ENCODE measurements around the gene DSCAML1. TPM values are rescaled to one million over a fixed set of nuclear protein-coding genes. Genes with fewer than 3 reads are reported as not detected.
A peak's percentile ranks its signal among the peaks of the same experiment; 100 is the strongest.

DSCAML1 gene
- total RNA-seq, 6 donors from 2014 or later: 0.30 to 3.1 (median 1.3) TPM

DNA sequence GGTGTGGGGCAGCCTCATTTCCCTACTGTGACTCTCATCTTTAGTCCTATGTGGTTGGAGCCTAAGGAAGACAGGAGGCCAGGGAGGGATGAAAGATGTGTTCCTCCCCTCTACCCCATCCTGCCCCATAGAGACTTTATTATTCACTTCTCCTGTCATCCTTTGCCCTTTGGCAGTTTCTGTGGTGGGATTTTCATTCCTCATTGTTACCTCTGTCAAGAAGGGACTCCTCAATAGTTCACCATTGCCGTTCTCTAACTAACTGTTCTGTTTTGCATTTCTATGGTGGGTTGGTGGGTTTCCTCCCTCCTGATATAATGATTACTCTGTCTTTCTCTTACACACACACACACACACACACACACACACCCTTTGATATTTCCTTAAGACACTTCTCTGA lies 202.3 kb downstream of the DSCAML1 start:
- Histone ChIP-seq H3K27me3 (no peaks in the 10 kb centered on the region), H3K4me3 (no peak overlapping the region), H3K27ac (no peak overlapping the region), H3K36me3 (no peaks in the 10 kb centered on the region), H3K9me3 (no peaks in the 10 kb centered on the region), H3K4me1 (no peaks in the 10 kb centered on the region)
- DNase-seq (no peak), ATAC-seq (ENCODE audit: low FRiP score in 2 of 2) (no peak)
- TF ChIP-seq POLR2AphosphoS5 (IDR thresholded peaks at IDR 0.05) (no peak), CTCF (IDR thresholded peaks at IDR 0.05) (no peak), EP300 (IDR thresholded peaks at IDR 0.05) (no peak)
- 52 to 58% methylated on average over 1 of the region's 1 CpG for WGBS, 2 donors

GRCh38 chr11:117593065-117593464 lies 204.0 kb downstream of the DSCAML1 start:
- TF ChIP-seq EP300 (IDR thresholded peaks at IDR 0.05) (no peak), CTCF (IDR thresholded peaks at IDR 0.05) (no peak), POLR2AphosphoS5 (IDR thresholded peaks at IDR 0.05) (no peak), POLR2A (IDR thresholded peaks at IDR 0.05) (no peak)
- no peaks in the 10 kb centered on the region for H3K27me3 ChIP-seq
- ATAC-seq (ENCODE audit: low FRiP score in 2 of 2) (no peak), DNase-seq (peak in 1 of 2 donors; percentile 56)
- no peak overlapping the region for H3K4me3 ChIP-seq
- WGBS, 2 donors: 75 to 88% methylated on average over 8 to 10 of the region's 10 CpGs
- no peaks in the 10 kb centered on the region for H3K4me1 ChIP-seq
- no peaks in the 10 kb centered on the region for H3K36me3 ChIP-seq
- H3K9me3 ChIP-seq: no peaks in the 10 kb centered on the region
- no peak overlapping the region for H3K27ac ChIP-seq

GRCh38 chr11:117591316-117592039 lies 205.5 kb downstream of the DSCAML1 start:
- ATAC-seq (ENCODE audit: low FRiP score in 2 of 2): no peak
- H3K27ac ChIP-seq: no peak overlapping the region
- no peaks in the 10 kb centered on the region for H3K4me1 ChIP-seq
- DNase-seq: no peak
- no peaks in the 10 kb centered on the region for H3K36me3 ChIP-seq
- no peak for TF ChIP-seq CTCF (IDR thresholded peaks at IDR 0.05)
- TF ChIP-seq POLR2A (IDR thresholded peaks at IDR 0.05): no peak
- no peak for TF ChIP-seq POLR2AphosphoS5 (IDR thresholded peaks at IDR 0.05)
- no peak for TF ChIP-seq EP300 (IDR thresholded peaks at IDR 0.05)
- H3K9me3 ChIP-seq: no peaks in the 10 kb centered on the region
- WGBS, 2 donors: 78 to 82% methylated on average over 16 of the region's 16 CpGs
- H3K27me3 ChIP-seq: no peaks in the 10 kb centered on the region
- no peak overlapping the region for H3K4me3 ChIP-seq

DNA sequence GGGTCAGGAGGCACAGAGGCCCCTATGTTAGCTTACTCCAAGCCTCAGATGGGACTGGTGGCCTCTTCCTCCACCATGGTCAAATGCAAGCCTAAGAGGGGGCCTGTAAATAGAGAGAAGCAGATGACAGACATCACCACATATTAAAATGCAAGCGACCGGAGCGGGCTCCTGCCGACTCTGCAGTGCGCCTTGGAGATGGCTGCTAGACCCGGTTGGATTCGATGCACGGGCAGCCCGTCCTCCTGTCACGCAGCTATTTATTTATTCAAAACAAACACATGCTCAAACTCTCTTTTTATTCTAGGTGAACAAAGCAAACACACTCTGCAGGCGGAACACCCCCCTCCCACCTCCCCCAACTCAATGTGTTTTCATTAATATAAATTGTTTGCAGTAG lies 208.0 kb downstream of the DSCAML1 start:
- Histone ChIP-seq H3K4me1 (no peaks in the 10 kb centered on the region), H3K27ac (no peak overlapping the region), H3K36me3 (no peaks in the 10 kb centered on the region), H3K4me3 (no peak overlapping the region), H3K27me3 (no peaks in the 10 kb centered on the region), H3K9me3 (no peaks in the 10 kb centered on the region)
- ATAC-seq (ENCODE audit: low FRiP score in 2 of 2) (no peak), DNase-seq (peak in 1 of 2 donors; percentile 30)
- WGBS, 2 donors: 64 to 69% methylated on average over 11 of the region's 11 CpGs
- no peak for TF ChIP-seq CTCF (IDR thresholded peaks at IDR 0.05)
- no peak for TF ChIP-seq EP300 (IDR thresholded peaks at IDR 0.05)

DNA sequence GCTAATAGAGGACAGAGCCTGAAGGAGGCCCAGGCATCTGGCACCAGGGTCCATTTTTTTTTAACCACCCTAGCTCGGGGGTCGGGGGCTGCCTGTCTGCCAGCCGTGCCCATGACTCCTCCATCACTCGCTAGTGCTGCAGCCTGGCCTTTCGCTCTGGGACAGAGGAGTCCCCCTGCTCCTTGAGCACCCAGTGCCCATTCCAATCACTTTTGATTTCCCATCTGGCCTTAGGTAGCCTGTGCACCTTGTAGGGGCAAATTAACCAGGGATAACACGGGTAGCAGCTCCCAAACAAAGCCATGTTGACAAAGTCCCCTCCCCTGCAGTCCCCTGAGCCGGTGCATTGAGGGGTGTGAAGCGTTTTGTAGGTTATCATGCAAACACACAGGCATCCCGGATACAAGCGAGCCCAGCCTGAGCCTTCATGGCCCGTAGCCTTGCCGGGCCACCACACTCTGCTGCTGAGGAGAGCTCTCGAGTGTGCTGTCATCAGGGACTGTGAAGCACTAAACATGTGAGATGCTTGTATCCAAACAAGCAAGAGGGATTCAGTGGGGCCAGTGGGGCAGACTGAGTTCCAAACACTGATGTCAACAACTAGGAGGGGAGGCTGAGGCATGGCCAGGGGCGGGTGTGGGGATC lies 208.7 kb downstream of the DSCAML1 start:
- H3K27ac ChIP-seq: no peak overlapping the region
- TF ChIP-seq POLR2A (IDR thresholded peaks at IDR 0.05): no peak
- no peak for TF ChIP-seq CTCF (IDR thresholded peaks at IDR 0.05)
- TF ChIP-seq EP300 (IDR thresholded peaks at IDR 0.05): no peak
- no peak for TF ChIP-seq POLR2AphosphoS5 (IDR thresholded peaks at IDR 0.05)

More for the DNA sequence above, 208.7 kb downstream of the DSCAML1 start:
- H3K27me3 ChIP-seq: no peaks in the 10 kb centered on the region
- H3K4me3 ChIP-seq: no peak overlapping the region
- ATAC-seq (ENCODE audit: low FRiP score in 2 of 2) (no peak), DNase-seq (no peak)
- no peaks in the 10 kb centered on the region for H3K4me1 ChIP-seq
- 70 to 78% methylated on average over 13 to 14 of the region's 14 CpGs for WGBS, 2 donors
- no peaks in the 10 kb centered on the region for H3K36me3 ChIP-seq
- H3K9me3 ChIP-seq: no peaks in the 10 kb centered on the region

Data from upper lobe of left lung (tissue), 6 donors.